GM21390 (cell line): ENCODE results near the gene SOAT1.
A peak's percentile ranks its signal among the peaks of the same experiment; 100 is the strongest.
"Not testable (repeated sequence)": the region's sequence is repeated elsewhere in the genome, so short reads cannot be mapped to it uniquely, and the experiment has no call there.

Source experiments
- ATAC-seq: cut with Tn5 transposase; IDR thresholded peaks from one replicate; pipeline ENCODE4 v1.9.1; 2021; ENCODE audit not compliant: unreplicated experiment

SOAT1 gene

DNA sequence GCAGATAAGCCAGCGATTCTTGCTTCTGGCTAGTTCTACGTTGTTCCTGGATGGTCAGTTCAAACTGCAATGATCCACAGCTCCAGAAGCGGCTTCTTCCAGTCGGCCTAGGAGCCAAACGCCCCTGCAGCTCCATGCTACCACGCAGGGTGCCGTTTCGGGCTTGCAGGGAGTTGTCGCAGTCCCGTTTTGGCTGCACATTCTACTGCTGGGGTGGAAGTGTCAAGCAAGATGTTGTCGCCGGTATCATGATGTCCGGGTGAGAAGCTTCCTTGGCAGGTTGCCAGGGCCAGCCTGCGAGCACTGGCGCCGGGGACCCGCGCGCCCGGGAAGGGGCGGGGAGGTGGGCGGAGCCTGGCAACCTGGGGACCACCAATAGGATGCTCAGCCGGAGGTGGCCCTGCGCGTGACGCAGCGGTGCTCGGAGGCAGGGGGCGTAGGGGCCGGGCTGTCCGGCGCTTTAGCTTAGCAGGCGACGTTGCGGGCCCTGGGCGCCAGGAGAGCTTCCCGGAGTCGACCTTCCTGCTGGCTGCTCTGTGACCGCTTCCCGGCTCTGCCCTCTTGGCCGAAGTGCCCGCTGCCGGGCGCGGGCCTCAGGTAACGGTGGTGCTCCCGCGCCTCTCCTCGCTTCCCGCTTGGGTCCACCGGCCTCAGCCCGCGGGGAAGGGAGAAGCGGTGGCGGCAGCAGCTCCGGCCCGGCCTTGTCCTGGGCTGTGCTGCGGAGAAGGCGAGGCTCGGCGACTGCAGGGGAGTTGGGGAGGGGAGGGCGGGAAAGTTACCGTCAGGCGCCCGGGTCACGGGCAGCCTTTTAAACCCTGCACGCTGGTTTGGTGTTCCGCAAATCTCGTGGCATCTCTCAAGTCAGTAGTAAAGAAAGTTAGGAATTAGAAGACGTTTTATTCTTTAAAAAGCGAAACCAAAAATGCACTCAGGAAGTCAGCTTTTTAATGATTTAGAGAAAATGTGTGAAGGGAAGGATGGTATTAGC lies at the start of gene SOAT1:
TSS of gene SOAT1 (plus strand) at position 458 of the 988 bp plus-strand sequence. CDS start 8,888 bp downstream, outside the sequence.
- ATAC-seq = peak; percentile 94

DNA sequence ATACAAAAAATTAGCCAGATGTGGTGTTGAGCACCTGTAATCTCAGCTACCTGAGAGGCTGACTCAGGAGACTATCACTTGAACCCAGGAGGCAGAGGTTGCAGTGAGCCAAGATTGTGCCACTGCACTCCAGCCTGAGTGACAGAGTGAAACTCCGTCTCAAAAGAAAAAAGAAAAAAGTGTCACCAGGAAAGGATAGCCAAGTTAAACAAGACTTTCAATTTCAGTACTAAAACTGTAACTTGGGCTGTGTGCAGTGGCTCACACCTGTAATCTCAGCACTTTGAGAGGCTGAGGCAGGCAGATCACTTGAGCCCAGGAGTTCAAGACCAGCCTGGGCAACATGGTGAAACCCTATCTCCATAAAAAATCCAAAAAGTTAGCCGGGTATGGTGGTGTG lies 48.2 kb upstream of the SOAT1 start:
- ATAC-seq = peak; percentile 81

- no peak for ATAC-seq
Observed at GRCh38 chr1:179247923-179248322, 45.7 kb upstream of the SOAT1 start.

DNA sequence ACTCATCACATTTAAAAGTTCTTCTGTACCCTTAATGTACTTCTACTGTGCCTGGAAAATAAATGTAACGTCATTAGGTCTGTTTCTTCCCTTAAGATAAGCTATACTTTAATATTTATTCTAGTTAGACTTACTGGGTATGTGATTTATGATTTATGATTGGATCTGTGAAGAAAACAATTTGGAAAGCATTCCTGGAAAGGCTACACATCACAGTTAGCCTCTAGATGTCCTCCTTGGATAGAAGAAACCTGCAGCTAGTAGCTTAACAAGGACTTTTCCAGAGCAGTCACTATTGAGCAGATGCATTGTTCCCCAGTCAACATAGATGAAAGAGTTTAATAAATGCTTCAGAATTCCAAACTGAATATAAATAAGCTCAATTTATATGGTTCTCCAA lies 41.9 kb upstream of the SOAT1 start:
- ATAC-seq = no peak

- ATAC-seq = no peak
Observed at GRCh38 chr1:179252606-179253005, 41.0 kb upstream of the SOAT1 start.

- ATAC-seq = no peak
Observed at GRCh38 chr1:179253286-179253972, 40.2 kb upstream of the SOAT1 start.

GRCh38 chr1:179262183-179262582 lies 31.4 kb upstream of the SOAT1 start:
- no peak for ATAC-seq

- ATAC-seq = no peak
Observed at GRCh38 chr1:179263121-179263520, 30.5 kb upstream of the SOAT1 start.

DNA sequence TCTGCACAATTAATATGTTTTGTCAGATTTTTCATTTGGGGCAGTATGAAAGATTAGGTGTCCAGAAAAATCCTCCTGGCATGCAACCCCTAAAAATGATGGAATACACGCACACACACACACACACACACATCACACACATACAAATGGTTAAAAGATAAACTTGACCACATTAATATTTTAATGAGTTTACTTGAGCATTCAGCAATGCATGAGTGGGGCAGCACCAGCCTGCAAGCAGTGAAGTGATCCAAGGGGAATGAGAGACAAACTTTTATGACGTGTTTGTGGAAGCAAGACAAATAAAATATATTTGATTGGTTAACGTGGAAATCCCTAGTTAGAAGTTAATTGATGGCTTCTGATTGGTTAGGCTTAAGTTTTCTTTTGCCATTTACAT lies 29.1 kb upstream of the SOAT1 start:
- ATAC-seq = no peak

DNA sequence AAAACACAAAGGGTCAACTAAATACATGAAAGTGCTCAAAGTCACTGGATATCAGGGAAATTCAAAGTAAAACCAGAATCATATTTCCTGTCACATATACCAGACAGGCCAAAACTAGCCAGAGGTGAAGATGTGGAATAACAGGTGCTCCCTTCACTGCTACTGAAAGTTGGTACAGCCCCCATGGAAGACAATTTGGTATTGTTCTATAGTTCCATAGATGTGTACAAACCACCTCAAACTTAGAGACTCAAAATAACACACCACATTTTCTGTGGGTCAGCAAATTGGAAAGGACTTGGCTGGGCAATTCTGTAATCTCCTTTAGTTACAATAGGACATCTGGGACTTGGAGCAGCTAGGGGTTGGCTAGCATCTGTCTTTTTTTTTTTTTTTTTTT lies 24.5 kb upstream of the SOAT1 start:
- ATAC-seq = no peak

DNA sequence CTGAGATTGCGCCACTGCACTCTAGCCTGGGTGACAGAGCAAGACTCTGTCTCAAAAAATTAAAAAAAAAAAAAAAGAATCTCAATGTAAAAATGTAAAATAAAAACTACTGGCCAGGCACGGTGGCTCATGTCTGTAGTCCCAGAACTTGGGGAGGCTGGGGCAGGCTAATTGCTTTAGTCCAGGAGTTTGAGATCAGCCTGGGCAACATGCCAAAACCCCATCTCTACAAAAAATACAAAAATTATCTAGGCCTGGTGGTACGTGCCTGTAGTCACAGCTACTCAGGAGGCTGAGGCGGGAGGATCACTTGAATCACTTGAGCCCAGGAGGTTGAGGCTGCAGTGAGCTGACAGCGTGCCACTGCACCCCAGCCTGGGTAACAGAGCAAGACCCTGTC lies 19.2 kb upstream of the SOAT1 start:
- not testable (repeated sequence) for ATAC-seq

GRCh38 chr1:179278920-179279319 lies 14.7 kb upstream of the SOAT1 start:
- no peak for ATAC-seq

- no peak for ATAC-seq
Observed at GRCh38 chr1:179283992-179284391, 9.6 kb upstream of the SOAT1 start.

DNA sequence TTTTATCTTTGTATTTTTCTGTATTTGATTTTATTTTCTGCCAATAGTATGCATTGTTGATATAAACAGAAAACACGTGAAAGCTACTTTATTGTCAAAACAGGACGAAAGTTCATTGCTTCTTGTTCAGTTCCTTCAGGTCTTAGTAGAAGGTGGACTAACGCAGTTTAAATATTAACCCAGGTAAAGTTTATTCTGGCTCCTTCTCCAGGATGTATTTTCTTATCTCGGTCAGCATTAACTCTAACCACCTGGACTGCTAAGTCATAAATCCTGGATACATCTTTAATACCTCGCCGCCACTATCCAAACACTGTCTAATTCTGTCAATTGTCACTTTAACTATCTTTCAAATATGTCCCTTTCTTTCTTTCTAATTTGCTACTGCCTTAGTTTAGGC lies 5.7 kb upstream of the SOAT1 start:
- ATAC-seq = no peak

DNA sequence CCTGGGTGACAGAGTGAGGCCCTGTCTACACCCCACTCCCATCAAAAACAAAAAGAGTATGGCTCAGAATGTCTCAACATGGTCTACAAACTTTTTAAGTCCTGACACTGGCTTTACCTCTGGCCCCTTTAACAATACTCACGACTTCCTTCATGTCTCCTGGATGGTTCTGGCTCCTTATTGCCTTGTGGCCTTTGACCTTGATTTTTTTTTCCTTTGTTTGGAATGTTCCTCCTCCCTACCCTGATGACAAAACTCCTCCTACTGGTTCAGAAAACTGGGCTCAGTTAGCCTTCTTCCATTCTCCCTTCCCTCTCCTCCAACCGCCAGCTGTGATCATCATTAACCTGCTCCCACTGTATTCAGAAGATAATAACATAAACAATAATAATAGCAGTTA lies 4.6 kb upstream of the SOAT1 start:
- ATAC-seq = no peak

DNA sequence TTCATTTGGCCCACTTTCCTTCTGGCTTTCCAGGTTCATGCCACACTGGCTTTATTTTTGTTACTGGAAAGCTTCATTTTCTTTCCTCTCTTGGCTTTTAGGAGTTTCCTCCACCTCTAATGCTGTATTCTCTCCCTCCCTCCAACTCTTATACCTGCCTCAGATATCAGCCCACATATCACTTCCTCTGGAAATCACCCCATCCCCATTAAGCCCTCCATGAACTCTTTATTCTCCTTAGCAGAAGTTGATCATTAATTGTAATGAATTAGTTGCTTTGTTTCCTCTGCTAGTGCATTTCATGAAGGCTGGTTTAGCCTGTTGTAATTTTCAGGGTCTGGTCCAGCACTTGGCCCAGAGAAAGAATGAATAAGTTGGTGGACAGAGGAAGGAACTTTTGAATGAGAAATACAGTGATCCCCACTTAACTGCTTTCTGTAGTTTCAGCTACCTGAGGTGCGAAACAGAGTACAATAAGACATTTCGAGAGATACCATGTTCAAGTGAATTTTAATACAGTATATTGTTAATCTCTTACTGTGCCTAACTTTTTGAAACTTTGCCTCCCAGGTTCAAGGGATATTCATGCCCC lies 1.7 kb downstream of the SOAT1 start:
- ATAC-seq = no peak

DNA sequence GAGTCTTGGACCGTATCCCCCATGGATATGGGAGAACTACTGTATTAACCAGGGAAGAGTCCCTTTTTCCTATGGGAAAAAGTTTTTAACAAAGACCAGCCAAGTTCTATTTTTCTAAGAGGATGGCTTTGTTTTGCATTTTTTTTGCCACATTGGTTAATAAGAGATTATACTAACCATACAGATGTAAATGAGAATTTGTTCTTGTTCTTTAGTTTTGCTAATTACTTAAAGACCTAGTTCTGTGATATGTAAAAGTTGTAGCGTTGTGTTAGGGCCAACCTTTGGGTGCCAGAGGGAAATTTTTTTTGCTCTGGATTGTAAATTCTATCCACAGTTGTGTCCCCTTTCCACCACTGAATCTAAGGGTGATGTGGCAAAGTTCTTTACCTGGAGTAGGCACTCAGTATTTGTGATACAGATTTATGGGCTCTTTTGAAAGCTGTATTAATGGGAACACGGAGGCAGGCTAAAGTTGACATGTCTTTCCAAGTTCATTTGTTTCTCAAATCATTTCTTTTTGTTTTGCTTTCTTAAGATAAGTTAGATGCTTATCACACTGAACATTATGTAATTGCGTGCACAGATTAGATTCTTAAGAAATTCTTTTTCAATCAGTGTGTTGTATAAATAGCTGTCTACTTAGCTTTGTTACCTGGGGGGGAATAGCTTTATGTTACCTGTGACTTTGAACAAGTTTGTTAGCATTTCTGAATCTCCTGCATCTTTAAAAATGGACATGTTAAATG lies 2.9 kb downstream of the SOAT1 start:
- ATAC-seq = no peak

GRCh38 chr1:179297105-179297378 lies 3.4 kb downstream of the SOAT1 start:
- no peak for ATAC-seq

DNA sequence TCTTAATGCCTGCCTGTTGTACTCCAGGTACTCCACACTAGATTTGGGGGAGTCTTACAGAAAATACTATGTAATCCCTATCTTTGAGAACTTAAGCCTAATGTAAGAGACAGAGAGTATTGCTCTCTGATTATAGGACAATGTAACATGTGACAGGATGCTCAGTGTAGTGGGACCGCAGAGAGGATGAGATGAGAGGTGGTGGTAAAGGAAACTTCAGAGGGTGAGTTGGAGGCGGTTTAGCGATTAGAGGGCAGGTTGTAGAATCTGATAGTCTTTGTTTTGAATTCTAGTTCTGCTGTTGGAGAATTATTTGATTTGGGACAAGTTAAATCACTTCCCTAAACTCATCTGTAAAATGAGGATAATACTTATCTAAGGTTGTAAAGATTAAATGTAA lies 5.4 kb downstream of the SOAT1 start:
- peak; percentile 82 for ATAC-seq

GRCh38 chr1:179300112-179300511 lies 6.5 kb downstream of the SOAT1 start:
- no peak for ATAC-seq

DNA sequence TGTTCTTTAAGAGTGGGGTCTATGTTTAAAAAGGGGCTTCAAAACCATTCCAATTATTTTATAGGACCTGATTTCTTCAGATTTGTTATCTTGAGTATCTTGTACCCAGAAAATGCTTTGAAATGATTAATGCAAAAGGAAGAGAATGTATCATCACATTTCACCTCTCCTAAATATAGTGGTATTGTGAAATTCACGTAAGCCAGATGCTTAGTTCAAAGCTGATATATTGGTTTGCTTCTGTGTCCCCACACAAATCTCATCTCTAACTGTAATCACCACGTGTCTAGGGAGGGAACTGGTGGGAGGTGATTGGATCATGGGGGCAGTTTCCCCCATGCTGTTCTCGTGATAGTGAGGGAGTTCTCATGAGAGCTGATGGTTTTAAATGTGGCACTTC lies 8.5 kb downstream of the SOAT1 start:
- ATAC-seq = no peak
